ENCODE data around the gene NGDN. TPM values are rescaled to one million over a fixed set of nuclear protein-coding genes. Genes with fewer than 3 reads are reported as not detected.
A peak's percentile ranks its signal among the peaks of the same experiment; 100 is the strongest.

The NGDN gene
- total and polyA plus RNA-seq, 12 donors: 24.4 to 61.3 (median 36.4) TPM

DNA sequence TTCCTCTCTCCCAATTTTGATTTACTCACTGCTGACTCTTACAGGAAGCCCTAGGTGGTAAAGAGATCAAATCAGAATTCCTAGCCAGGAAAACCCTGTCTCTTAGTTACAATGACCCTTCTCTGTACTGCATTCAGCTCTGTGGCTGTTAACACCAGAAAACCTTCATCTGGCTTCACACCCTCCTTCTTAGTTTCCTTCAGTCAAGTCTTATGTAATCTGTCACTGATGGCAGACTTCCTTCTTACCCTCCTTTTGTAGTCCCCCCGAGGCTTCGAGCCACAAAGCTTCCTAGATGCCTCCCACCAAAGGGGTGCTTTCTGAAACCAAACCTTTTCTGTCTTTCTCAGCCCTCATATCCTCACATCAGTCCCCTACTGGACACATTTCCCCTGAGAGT is 16.5 kb downstream of the NGDN start:
- intact Hi-C loops (cut with DNase I): no loop called here
- no peaks in the 10 kb centered on the region for H3K4me1 ChIP-seq (replicated peaks in 1 of 2)
- DNase-seq: no peak
- no peak for TF ChIP-seq POLR2A (IDR thresholded peaks at IDR 0.05)
- TF ChIP-seq, protein P1, sequence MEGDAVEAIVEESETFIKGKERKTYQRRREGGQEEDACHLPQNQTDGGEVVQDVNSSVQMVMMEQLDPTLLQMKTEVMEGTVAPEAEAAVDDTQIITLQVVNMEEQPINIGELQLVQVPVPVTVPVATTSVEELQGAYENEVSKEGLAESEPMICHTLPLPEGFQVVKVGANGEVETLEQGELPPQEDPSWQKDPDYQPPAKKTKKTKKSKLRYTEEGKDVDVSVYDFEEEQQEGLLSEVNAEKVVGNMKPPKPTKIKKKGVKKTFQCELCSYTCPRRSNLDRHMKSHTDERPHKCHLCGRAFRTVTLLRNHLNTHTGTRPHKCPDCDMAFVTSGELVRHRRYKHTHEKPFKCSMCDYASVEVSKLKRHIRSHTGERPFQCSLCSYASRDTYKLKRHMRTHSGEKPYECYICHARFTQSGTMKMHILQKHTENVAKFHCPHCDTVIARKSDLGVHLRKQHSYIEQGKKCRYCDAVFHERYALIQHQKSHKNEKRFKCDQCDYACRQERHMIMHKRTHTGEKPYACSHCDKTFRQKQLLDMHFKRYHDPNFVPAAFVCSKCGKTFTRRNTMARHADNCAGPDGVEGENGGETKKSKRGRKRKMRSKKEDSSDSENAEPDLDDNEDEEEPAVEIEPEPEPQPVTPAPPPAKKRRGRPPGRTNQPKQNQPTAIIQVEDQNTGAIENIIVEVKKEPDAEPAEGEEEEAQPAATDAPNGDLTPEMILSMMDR (IDR thresholded peaks at IDR 0.05): no peak
- H3K4me3 ChIP-seq: no peak overlapping the region
- no peaks in the 10 kb centered on the region for H3K36me3 ChIP-seq (replicated peaks in 1 of 2)
- 65 to 85% (median 77%) methylated on average over 2 of the region's 2 CpGs for WGBS, 4 donors
- H3K27me3 ChIP-seq: no peaks in the 10 kb centered on the region
- no peak overlapping the region for H3K27ac ChIP-seq
- no peaks in the 10 kb centered on the region for H3K9me3 ChIP-seq (replicated peaks in 1 of 3)

DNA sequence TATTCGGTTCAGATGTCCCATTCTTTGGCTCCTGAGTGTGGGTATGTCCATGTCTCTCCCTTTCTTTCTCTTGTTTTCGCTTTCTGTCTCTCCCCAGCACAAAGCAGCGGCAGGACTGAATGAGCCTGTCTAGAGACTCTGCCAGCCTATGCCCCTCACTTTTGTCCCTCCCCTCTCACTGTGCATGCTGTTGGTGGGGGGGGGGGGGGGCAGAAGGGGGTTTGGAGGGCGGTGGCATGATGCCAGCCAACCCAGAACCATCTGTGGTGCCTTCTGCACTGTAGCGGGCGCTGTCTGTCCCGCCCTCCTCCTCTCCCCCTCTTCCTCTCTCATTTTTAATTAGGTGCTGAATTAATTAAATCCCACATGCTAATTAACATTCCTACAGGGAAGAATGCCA is 17.7 kb downstream of the NGDN start:
- Histone ChIP-seq H3K9me3 (replicated peaks in 1 of 3) (no peaks in the 10 kb centered on the region), H3K27me3 (no peaks in the 10 kb centered on the region), H3K4me3 (no peak overlapping the region), H3K4me1 (replicated peaks in 1 of 2) (no peaks in the 10 kb centered on the region), H3K27ac (no peak overlapping the region), H3K36me3 (replicated peaks in 1 of 2) (no peaks in the 10 kb centered on the region)
- DNase-seq: no peak
- TF ChIP-seq POLR2A (IDR thresholded peaks at IDR 0.05): no peak
- TF ChIP-seq, protein P1 (IDR thresholded peaks at IDR 0.05): no peak
- 84 to 93% (median 89%) methylated on average over 7 of the region's 7 CpGs for WGBS, 4 donors
- intact Hi-C loops (cut with DNase I): no loop called here

DNA sequence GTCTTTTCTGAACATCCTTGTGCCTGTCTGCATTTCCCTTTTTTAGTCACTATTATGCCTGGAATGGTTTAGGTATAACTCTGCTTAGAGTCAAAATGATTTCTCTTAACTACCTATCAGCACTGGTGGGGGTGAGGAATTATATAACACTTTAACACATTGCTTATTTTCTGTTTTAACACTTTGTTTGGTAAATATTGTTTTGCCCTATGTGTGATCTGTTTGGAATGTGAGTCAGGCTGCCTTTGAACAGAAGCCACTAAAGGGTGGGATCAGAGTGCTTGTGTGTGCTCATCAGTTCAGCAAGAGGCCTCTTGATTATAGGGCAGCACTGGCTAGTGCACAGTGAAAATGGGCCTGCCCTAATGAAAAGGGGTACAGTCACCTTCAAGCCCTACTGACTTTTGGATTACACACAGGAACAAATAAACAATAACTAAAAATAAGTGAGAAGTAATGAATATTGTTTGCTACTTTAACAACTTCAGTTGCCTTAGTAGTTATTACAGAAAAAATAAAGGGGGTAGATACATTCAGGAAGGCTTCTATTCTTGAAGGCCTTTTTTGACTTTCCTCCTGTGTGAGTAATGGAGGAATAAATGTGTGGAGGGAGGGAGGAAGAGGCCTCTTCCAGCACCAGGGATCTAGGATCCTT is 23.2 kb downstream of the NGDN start:
- no peaks in the 10 kb centered on the region for H3K27me3 ChIP-seq
- H3K4me1 ChIP-seq (replicated peaks in 1 of 2): peaks cover 7 to 20% of the 10 kb centered on the region in 2 donors
- no peaks in the 10 kb centered on the region for H3K9me3 ChIP-seq (replicated peaks in 1 of 3)
- intact Hi-C loops (cut with DNase I): no loop called here
- no peaks in the 10 kb centered on the region for H3K36me3 ChIP-seq (replicated peaks in 1 of 2)
- TF ChIP-seq POLR2A (IDR thresholded peaks at IDR 0.05): no peak
- TF ChIP-seq, protein P1 (IDR thresholded peaks at IDR 0.05): no peak
- no peak for DNase-seq
- H3K27ac ChIP-seq: peak overlapping the region in 2 of 5 donors; percentile 29
- no peak overlapping the region for H3K4me3 ChIP-seq

DNA sequence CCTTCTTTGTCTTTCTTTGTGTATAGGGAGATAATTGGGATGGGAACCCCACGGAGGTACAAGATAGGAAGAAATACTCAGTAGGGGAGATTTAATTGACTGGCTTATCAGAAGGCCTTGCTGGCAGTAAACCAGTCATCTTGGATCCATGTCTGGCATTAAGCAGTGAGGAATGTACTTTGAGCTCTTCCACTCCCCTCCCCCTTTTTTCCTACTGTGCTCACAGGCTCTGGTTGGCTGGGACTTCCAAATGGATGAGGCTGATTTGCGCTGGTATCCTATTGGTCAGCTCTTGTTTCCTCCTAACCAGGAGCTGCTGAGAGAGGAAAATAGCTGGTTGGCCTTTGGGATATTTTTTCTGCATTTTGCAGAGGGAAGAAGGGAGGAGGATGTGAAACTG is 24.7 kb downstream of the NGDN start:
- Histone ChIP-seq H3K27me3 (no peaks in the 10 kb centered on the region), H3K36me3 (replicated peaks in 1 of 2) (no peaks in the 10 kb centered on the region), H3K27ac (peak overlapping the region in 1 of 5 donors; percentile 21), H3K9me3 (replicated peaks in 1 of 3) (no peaks in the 10 kb centered on the region), H3K4me1 (replicated peaks in 1 of 2) (peaks cover 7 to 20% of the 10 kb centered on the region in 2 donors), H3K4me3 (no peak overlapping the region)
- 60 to 69% (median 65%) methylated on average over 2 of the region's 2 CpGs for WGBS, 4 donors
- no peak for DNase-seq
- no peak for TF ChIP-seq POLR2A (IDR thresholded peaks at IDR 0.05)
- TF ChIP-seq, protein P1 (IDR thresholded peaks at IDR 0.05): no peak
- intact Hi-C loops (cut with DNase I): no loop called here

Data from adrenal gland (tissue), 12 donors.